ENCODE measurements around the gene BRICD5. TPM values are rescaled to one million over a fixed set of nuclear protein-coding genes. Genes with fewer than 3 reads are reported as not detected.

BRICD5 gene
- total and polyA plus RNA-seq, 7 experiments from 2014 or later: 0.22 to 44.3 (median 14.3) TPM; not detected in 1

- Histone ChIP-seq H3K36me3 (ENCODE audit: control insufficient read depth in 2 of 3, insufficient read depth in 3 of 3, low read length in 3 of 3) (peaks cover 9 to 50% (median 19%) of the 10 kb centered on the region in 3 experiments), H3K4me3 (ENCODE audit: low read length) (no peak overlapping the region), H3K27ac (ENCODE audit: low read depth, low read length) (no peak overlapping the region), H3K4me1 (ENCODE audit: control insufficient read depth in 2 of 2, insufficient read depth in 2 of 2, low read length in 2 of 2) (peaks cover 7% of the 10 kb centered on the region in 2 donors), H3K9me3 (ENCODE audit: control insufficient read depth in 2 of 3, low read length in 3 of 3) (no peaks in the 10 kb centered on the region), H3K27me3 (ENCODE audit: control insufficient read depth in 2 of 2, insufficient read depth in 2 of 2, low read length in 2 of 2) (no peaks in the 10 kb centered on the region)
- no peak for ATAC-seq
- ChIA-PET CTCF (interaction anchor here (0.6 kb wide), 1 partner anchor 166 kb away, joined by 3 read pairs; no protein-coding TSS in a partner anchor), POLR2A (interaction anchor here (0.9 to 1.1 kb wide), 2 partner anchors 38 to 499 kb away, joined by 3 read pairs; partner anchors contain the start of genes PGP and SRRM2)
- Mint-ChIP-seq H3K9me3 (no peaks in the 10 kb centered on the region), H3K36me3 (peaks cover 7 to 29% (median 13%) of the 10 kb centered on the region in 5 donors), H3K4me1 (peaks cover 0 to 15% (median 7%) of the 10 kb centered on the region in 7 donors), H3K27ac (peak overlapping the region in 4 of 9 donors; percentile 68 to 89 (median 76)), H3K4me3 (peak overlapping the region in 3 of 10 donors; percentile 10 to 80 (median 20)), H3K27me3 (no peaks in the 10 kb centered on the region)
- intact Hi-C loops (cut with micrococcal nuclease): loop anchor here in 1 of 2 donors (5.0 kb wide), 1 partner anchor 96 kb away; the partner anchor contains the start of gene TRAF7
- no peak for DNase-seq
Observed at GRCh38 chr16:2253293-2253692, 42.6 kb upstream of the BRICD5 start.

- Histone ChIP-seq H3K9me3 (ENCODE audit: control insufficient read depth in 2 of 3, low read length in 3 of 3) (no peaks in the 10 kb centered on the region), H3K27ac (ENCODE audit: low read depth, low read length) (no peak overlapping the region), H3K27me3 (ENCODE audit: control insufficient read depth in 2 of 2, insufficient read depth in 2 of 2, low read length in 2 of 2) (no peaks in the 10 kb centered on the region), H3K36me3 (ENCODE audit: control insufficient read depth in 2 of 3, insufficient read depth in 3 of 3, low read length in 3 of 3) (peaks cover 9 to 44% (median 14%) of the 10 kb centered on the region in 3 experiments), H3K4me1 (ENCODE audit: control insufficient read depth in 2 of 2, insufficient read depth in 2 of 2, low read length in 2 of 2) (peaks cover 7% of the 10 kb centered on the region in 2 donors), H3K4me3 (ENCODE audit: low read length) (no peak overlapping the region)
- DNase-seq (no peak), ATAC-seq (no peak)
- Mint-ChIP-seq H3K4me1 (peaks cover 0 to 15% (median 7%) of the 10 kb centered on the region in 7 donors), H3K4me3 (peak overlapping the region in 5 of 10 donors; percentile 10 to 80 (median 32)), H3K36me3 (peaks cover 7 to 25% (median 13%) of the 10 kb centered on the region in 5 donors), H3K9me3 (no peaks in the 10 kb centered on the region), H3K27me3 (no peaks in the 10 kb centered on the region), H3K27ac (peak overlapping the region; percentile 31 to 89 (median 70))
- ChIA-PET CTCF (interaction anchor here (0.6 to 2.5 kb wide), 3 partner anchors 43 to 166 kb away, joined by 3 to 32 read pairs (median 3); partner anchors contain the start of gene CASKIN1), POLR2A (interaction anchor here (1.1 to 2.0 kb wide), 5 partner anchors 10 to 248 kb away, joined by 3 to 9 read pairs (median 5); partner anchors contain the start of genes PGP and TRAF7)
- intact Hi-C loops (cut with micrococcal nuclease): loop anchor here in 1 of 2 donors (5.0 kb wide), 1 partner anchor 95 kb away; the partner anchor contains the start of gene TRAF7
Observed at GRCh38 chr16:2252806-2253148, 42.1 kb upstream of the BRICD5 start.

- H3K4me3 ChIP-seq (ENCODE audit: low read length): peak within 1 kb of the TSS; percentile 62
- peak within 1 kb of the TSS; percentile 76 for H3K27ac ChIP-seq (ENCODE audit: low read depth, low read length)
- ATAC-seq (peak; percentile 91), DNase-seq (peak; percentile 48 to 90 (median 62))
- intact Hi-C loops (cut with micrococcal nuclease): loop anchor here (1.0 to 5.0 kb wide), 8 partner anchors 17 to 236 kb away; partner anchors contain the start of genes E4F1 (in 2 of the 2), RNPS1 (in 2 of the 2), MLST8 (in 1 of the 2) and TRAF7 (in 1 of the 2)
- Mint-ChIP-seq H3K4me1 (peaks cover 0 to 10% (median 7%) of the 10 kb centered on the region in 7 donors), H3K27me3 (no peaks in the 10 kb centered on the region), H3K9me3 (no peaks in the 10 kb centered on the region), H3K36me3 (peaks cover 3 to 20% (median 9%) of the 10 kb centered on the region in 5 donors), H3K4me3 (peak within 1 kb of the TSS; percentile 85 to 94 (median 89)), H3K27ac (peak within 1 kb of the TSS; percentile 85 to 94 (median 91))
- H3K27me3 ChIP-seq (ENCODE audit: control insufficient read depth in 2 of 2, insufficient read depth in 2 of 2, low read length in 2 of 2): no peaks in the 10 kb centered on the region
- H3K36me3 ChIP-seq (ENCODE audit: control insufficient read depth in 2 of 3, insufficient read depth in 3 of 3, low read length in 3 of 3): peaks cover 5 to 34% (median 5%) of the 10 kb centered on the region in 3 experiments
- ChIA-PET POLR2A (interaction anchor here (0.7 to 2.0 kb wide), 16 partner anchors 12 to 281 kb away, joined by 3 to 9 read pairs (median 4); partner anchors contain the start of genes AMDHD2, MLST8, PGP and RNPS1), CTCF (interaction anchor here (0.6 to 2.5 kb wide), 5 partner anchors 42 to 111 kb away, joined by 3 to 32 read pairs (median 3); partner anchors contain the start of gene CASKIN1)
- H3K9me3 ChIP-seq (ENCODE audit: control insufficient read depth in 2 of 3, low read length in 3 of 3): no peaks in the 10 kb centered on the region
- H3K4me1 ChIP-seq (ENCODE audit: control insufficient read depth in 2 of 2, insufficient read depth in 2 of 2, low read length in 2 of 2): peaks cover 7% of the 10 kb centered on the region in 2 donors
Observed at GRCh38 chr16:2251296-2252111, 40.8 kb upstream of the BRICD5 start, which contains the start of gene ECI1. Gene ECI1, minus strand, starts transcription at chr16:2251587. Its CDS starts 21 bp downstream, at chr16:2251566.

GRCh38 chr16:2250652-2251295 is 40.1 kb upstream of the BRICD5 start:
- peaks cover 0 to 8% (median 6%) of the 10 kb centered on the region in 7 donors for H3K4me1 Mint-ChIP-seq
- Histone ChIP-seq H3K27me3 (ENCODE audit: control insufficient read depth in 2 of 2, insufficient read depth in 2 of 2, low read length in 2 of 2) (no peaks in the 10 kb centered on the region), H3K27ac (ENCODE audit: low read depth, low read length) (peak overlapping the region; percentile 76), H3K4me3 (ENCODE audit: low read length) (peak overlapping the region; percentile 62), H3K9me3 (ENCODE audit: control insufficient read depth in 2 of 3, low read length in 3 of 3) (no peaks in the 10 kb centered on the region), H3K36me3 (ENCODE audit: control insufficient read depth in 2 of 3, insufficient read depth in 3 of 3, low read length in 3 of 3) (peaks cover 0 to 34% (median 5%) of the 10 kb centered on the region in 3 experiments), H3K4me1 (ENCODE audit: control insufficient read depth in 2 of 2, insufficient read depth in 2 of 2, low read length in 2 of 2) (peaks cover 7% of the 10 kb centered on the region in 2 donors)
- no peaks in the 10 kb centered on the region for H3K27me3 Mint-ChIP-seq
- peak in 6 of 9 donors; percentile 25 to 49 (median 41) for DNase-seq
- peaks cover 0 to 19% (median 6%) of the 10 kb centered on the region in 5 donors for H3K36me3 Mint-ChIP-seq
- CTCF ChIA-PET: interaction anchor here (0.6 to 2.5 kb wide), 4 partner anchors 52 to 110 kb away, joined by 3 to 32 read pairs (median 4); partner anchors contain the start of gene CASKIN1
- POLR2A ChIA-PET: interaction anchor here (1.0 to 2.0 kb wide), 7 partner anchors 19 to 96 kb away, joined by 4 to 9 read pairs (median 4); partner anchors contain the start of gene TRAF7
- H3K9me3 Mint-ChIP-seq: no peaks in the 10 kb centered on the region
- intact Hi-C loops (cut with micrococcal nuclease): loop anchor here (1.0 to 5.0 kb wide), 8 partner anchors 18 to 237 kb away; partner anchors contain the start of genes E4F1 (in 2 of the 2), RNPS1 (in 2 of the 2), MLST8 (in 1 of the 2) and TRAF7 (in 1 of the 2)
- H3K27ac Mint-ChIP-seq: peak overlapping the region; percentile 85 to 94 (median 91)
- ATAC-seq: peak; percentile 28
- H3K4me3 Mint-ChIP-seq: peak overlapping the region; percentile 85 to 94 (median 89)

- ChIA-PET CTCF (no interaction called here), POLR2A (interaction anchor here (0.6 kb wide), 1 partner anchor 32 kb away, joined by 3 read pairs; the partner anchor contains the start of gene PGP)
- Histone ChIP-seq H3K4me3 (ENCODE audit: low read length) (no peak overlapping the region), H3K4me1 (ENCODE audit: control insufficient read depth in 2 of 2, insufficient read depth in 2 of 2, low read length in 2 of 2) (peaks cover 7% of the 10 kb centered on the region in 2 donors), H3K9me3 (ENCODE audit: control insufficient read depth in 2 of 3, low read length in 3 of 3) (no peaks in the 10 kb centered on the region), H3K27ac (ENCODE audit: low read depth, low read length) (no peak overlapping the region), H3K36me3 (ENCODE audit: control insufficient read depth in 2 of 3, insufficient read depth in 3 of 3, low read length in 3 of 3) (peaks cover 0 to 46% (median 0%) of the 10 kb centered on the region in 3 experiments), H3K27me3 (ENCODE audit: control insufficient read depth in 2 of 2, insufficient read depth in 2 of 2, low read length in 2 of 2) (no peaks in the 10 kb centered on the region)
- Mint-ChIP-seq H3K36me3 (peaks cover 0 to 10% (median 0%) of the 10 kb centered on the region in 5 donors), H3K27ac (no peak overlapping the region), H3K9me3 (no peaks in the 10 kb centered on the region), H3K4me1 (peaks cover 0 to 12% (median 7%) of the 10 kb centered on the region in 7 donors), H3K27me3 (no peaks in the 10 kb centered on the region), H3K4me3 (no peak overlapping the region)
- intact Hi-C loops (cut with micrococcal nuclease): no loop called here
- ATAC-seq (no peak), DNase-seq (no peak)
Observed at GRCh38 chr16:2246301-2246885, 35.7 kb upstream of the BRICD5 start.
